ENCODE results near the gene CD164. TPM values are rescaled to one million over a fixed set of nuclear protein-coding genes. Genes with fewer than 3 reads are reported as not detected.

Gene CD164
- total RNA-seq, 2 donors from 2014 or later: 99.8 to 129 TPM

DNA sequence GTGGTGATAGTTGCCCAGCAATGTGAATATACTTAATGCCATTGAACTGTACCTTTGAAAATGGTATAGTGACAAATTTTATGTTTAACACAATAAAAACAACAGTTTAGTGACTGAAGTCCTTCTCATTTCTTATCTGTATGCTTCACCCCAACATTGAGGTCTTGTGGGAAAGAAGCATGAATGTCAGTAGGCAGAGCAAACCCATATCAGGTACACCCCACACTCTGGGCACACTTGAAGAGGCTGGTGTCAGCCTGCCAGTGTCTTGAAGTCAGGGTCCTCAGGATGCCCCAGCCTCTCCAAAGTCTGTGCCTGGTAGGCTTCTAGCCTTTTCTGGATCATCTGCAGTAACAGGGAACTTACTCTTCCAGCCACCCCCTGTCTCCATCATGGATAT, 51.2 kb downstream of the CD164 start:
- H3K36me3 ChIP-seq: no peaks in the 10 kb centered on the region
- H3K4me3 ChIP-seq: no peak overlapping the region
- TF ChIP-seq, protein P1, sequence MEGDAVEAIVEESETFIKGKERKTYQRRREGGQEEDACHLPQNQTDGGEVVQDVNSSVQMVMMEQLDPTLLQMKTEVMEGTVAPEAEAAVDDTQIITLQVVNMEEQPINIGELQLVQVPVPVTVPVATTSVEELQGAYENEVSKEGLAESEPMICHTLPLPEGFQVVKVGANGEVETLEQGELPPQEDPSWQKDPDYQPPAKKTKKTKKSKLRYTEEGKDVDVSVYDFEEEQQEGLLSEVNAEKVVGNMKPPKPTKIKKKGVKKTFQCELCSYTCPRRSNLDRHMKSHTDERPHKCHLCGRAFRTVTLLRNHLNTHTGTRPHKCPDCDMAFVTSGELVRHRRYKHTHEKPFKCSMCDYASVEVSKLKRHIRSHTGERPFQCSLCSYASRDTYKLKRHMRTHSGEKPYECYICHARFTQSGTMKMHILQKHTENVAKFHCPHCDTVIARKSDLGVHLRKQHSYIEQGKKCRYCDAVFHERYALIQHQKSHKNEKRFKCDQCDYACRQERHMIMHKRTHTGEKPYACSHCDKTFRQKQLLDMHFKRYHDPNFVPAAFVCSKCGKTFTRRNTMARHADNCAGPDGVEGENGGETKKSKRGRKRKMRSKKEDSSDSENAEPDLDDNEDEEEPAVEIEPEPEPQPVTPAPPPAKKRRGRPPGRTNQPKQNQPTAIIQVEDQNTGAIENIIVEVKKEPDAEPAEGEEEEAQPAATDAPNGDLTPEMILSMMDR (IDR thresholded peaks at IDR 0.05): no peak
- H3K27me3 ChIP-seq: no peaks in the 10 kb centered on the region
- H3K9me3 ChIP-seq: no peaks in the 10 kb centered on the region
- H3K27ac ChIP-seq: no peak overlapping the region
- H3K4me1 ChIP-seq: no peaks in the 10 kb centered on the region
- DNase-seq (ENCODE audit: low spot score): no peak

DNA sequence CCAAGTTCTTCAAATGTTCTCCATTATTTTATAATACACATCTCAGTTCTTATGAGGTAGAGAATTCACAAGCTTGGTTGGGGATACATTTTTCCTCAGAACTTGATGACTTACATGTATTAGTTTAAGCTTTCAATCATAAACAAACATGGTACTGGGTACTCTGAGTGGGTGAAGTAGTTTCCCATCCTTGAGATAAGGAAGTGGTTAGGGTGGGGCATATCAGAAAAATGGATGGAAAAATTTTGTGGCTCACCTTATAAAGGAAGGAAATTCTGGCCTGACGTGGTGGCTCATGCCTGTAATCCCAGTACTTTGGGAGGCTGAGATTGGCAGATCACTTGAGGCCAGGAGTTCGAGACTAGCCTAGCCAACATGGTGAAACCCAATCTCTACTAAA, 52.0 kb downstream of the CD164 start:
- TF ChIP-seq, protein P1 (IDR thresholded peaks at IDR 0.05): no peak
- no peaks in the 10 kb centered on the region for H3K9me3 ChIP-seq
- H3K27me3 ChIP-seq: no peaks in the 10 kb centered on the region
- H3K4me1 ChIP-seq: peaks cover 0 to 3% of the 10 kb centered on the region in 2 donors
- H3K27ac ChIP-seq: no peak overlapping the region
- no peak overlapping the region for H3K4me3 ChIP-seq
- DNase-seq (ENCODE audit: low spot score): no peak
- no peaks in the 10 kb centered on the region for H3K36me3 ChIP-seq

DNA sequence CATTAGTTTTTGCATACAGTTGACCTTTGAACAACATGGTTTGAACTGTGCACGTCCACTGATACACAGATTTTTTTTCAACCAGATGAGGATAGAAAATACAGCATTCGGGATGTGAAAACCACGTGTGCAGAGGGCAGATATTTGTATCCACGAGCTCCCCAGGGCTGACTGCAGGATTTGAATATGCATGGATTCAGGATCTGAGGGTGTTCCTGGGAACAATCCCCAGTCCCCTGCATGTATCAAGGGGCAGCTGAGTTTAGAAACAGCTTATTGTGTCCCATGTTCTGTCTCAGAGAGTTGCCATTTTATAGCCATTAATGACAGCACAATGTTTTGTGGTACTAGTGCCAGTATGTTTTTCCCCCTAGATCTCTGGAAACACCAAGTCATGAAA, 53.6 kb downstream of the CD164 start:
- Histone ChIP-seq H3K4me3 (no peak overlapping the region), H3K27ac (no peak overlapping the region), H3K4me1 (peaks cover 0 to 11% of the 10 kb centered on the region in 2 donors), H3K27me3 (no peaks in the 10 kb centered on the region), H3K36me3 (no peaks in the 10 kb centered on the region), H3K9me3 (no peaks in the 10 kb centered on the region)
- DNase-seq (ENCODE audit: low spot score): no peak
- TF ChIP-seq, protein P1 (IDR thresholded peaks at IDR 0.05): no peak

DNA sequence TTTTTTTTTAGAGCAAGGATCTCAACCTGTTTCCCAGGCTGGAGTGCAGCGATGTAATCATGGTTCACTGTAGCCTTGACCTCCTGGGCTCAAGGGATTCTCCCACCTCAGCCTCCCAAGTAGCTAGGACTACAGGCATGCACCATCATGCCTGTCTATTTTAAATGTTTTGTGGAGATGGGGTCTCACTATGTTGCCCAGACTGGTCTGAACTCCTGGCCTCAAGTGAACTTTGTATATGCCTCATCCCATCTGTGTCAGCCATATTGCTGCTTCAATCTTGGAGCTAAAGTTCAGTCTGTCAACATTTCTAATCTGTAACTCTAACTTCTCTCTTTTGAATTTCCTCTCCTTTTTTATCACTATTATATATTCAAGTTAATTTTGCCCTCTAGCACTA, 54.3 kb downstream of the CD164 start:
- no peaks in the 10 kb centered on the region for H3K36me3 ChIP-seq
- peaks cover 0 to 16% of the 10 kb centered on the region in 2 donors for H3K4me1 ChIP-seq
- H3K27me3 ChIP-seq: no peaks in the 10 kb centered on the region
- no peak overlapping the region for H3K4me3 ChIP-seq
- H3K9me3 ChIP-seq: no peaks in the 10 kb centered on the region
- no peak for DNase-seq (ENCODE audit: low spot score)
- H3K27ac ChIP-seq: no peak overlapping the region
- TF ChIP-seq, protein P1 (IDR thresholded peaks at IDR 0.05): no peak

DNA sequence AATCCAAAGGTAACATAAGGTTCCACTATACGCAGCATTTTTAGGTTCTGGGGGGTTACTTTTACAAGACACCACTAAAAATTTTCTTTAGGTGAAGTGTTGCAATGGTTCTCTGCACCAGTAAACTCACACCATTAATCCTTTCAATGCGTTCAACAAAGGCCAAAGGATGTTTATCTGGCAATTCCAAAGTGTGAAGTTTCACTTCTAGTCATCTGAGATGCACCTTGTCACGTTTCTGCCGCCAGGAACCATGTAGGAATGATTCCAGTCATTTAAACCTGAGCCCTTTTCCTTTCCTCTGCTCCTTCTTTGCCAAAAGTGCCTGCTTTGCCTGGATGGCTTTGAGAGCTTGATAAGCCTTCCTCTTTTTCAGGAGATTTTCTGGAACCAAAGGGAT, 54.8 kb downstream of the CD164 start:
- Histone ChIP-seq H3K27ac (no peak overlapping the region), H3K9me3 (no peaks in the 10 kb centered on the region), H3K4me3 (no peak overlapping the region), H3K27me3 (no peaks in the 10 kb centered on the region), H3K36me3 (no peaks in the 10 kb centered on the region), H3K4me1 (peaks cover 0 to 19% of the 10 kb centered on the region in 2 donors)
- TF ChIP-seq, protein P1 (IDR thresholded peaks at IDR 0.05): no peak
- DNase-seq (ENCODE audit: low spot score): no peak

DNA sequence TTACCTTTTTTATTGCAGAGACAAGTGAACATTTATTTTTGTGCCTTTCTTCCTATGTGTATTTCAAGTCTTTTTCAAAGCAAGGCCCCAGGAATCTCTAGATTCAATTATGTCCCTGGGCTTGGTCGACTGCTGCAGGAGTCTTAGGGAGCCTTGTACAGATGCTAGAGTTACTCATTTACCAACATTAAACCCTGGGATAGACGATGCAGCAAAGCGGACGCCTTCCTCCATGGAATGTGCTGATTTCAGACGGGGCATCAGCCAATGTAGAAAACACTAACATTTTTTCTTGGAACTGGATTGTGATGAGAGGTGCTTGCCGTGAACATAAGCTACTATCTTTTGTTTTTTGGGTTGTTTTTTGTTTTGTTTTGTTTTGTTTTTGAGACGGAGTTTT, 55.9 kb downstream of the CD164 start:
- H3K27me3 ChIP-seq: no peaks in the 10 kb centered on the region
- H3K4me1 ChIP-seq: peaks cover 0 to 19% of the 10 kb centered on the region in 2 donors
- H3K27ac ChIP-seq: no peak overlapping the region
- H3K9me3 ChIP-seq: no peaks in the 10 kb centered on the region
- TF ChIP-seq, protein P1 (IDR thresholded peaks at IDR 0.05): no peak
- H3K36me3 ChIP-seq: no peaks in the 10 kb centered on the region
- no peak overlapping the region for H3K4me3 ChIP-seq
- DNase-seq (ENCODE audit: low spot score): no peak

Measured in right atrium auricular region (tissue), 2 donors.